HUES48 (cell line): ENCODE results near the gene TMEM191C.
"Not testable (repeated sequence)": the region's sequence is repeated elsewhere in the genome, so short reads cannot be mapped to it uniquely, and the experiment has no call there.

Experiments used
- H3K27ac ChIP-seq: one replicate; pipeline ENCODE4 v1.7.0; 2013; ENCODE audit warnings: low read depth, low read length, inconsistent platforms
- H3K27me3 ChIP-seq: 2 replicates; pipeline ENCODE4 v1.6.1; 2013; ENCODE audit warnings: mild to moderate bottlenecking, low read length; ENCODE audit not compliant: control insufficient read depth, insufficient read depth
- H3K36me3 ChIP-seq: 2 replicates; pipeline ENCODE4 v1.6.1; 2013; ENCODE audit warnings: low read length; ENCODE audit not compliant: control insufficient read depth, insufficient read depth
- H3K4me1 ChIP-seq: 2 replicates; pipeline ENCODE4 v1.6.1; 2013; ENCODE audit warnings: mild to moderate bottlenecking, low read length; ENCODE audit not compliant: control insufficient read depth, insufficient read depth
- H3K4me3 ChIP-seq: 2 replicates; pipeline ENCODE4 v1.5.1; 2013; ENCODE audit warnings: mild to moderate bottlenecking, low read depth, low read length
- H3K9ac ChIP-seq: 2 replicates; pipeline ENCODE4 v1.6.1; 2013; ENCODE audit warnings: mild to moderate bottlenecking, low read depth, low read length, moderate library complexity
- H3K9me3 ChIP-seq: 2 replicates; pipeline ENCODE4 v1.6.1; 2013; ENCODE audit warnings: low read length; ENCODE audit not compliant: control insufficient read depth, insufficient read depth

The TMEM191C gene

DNA sequence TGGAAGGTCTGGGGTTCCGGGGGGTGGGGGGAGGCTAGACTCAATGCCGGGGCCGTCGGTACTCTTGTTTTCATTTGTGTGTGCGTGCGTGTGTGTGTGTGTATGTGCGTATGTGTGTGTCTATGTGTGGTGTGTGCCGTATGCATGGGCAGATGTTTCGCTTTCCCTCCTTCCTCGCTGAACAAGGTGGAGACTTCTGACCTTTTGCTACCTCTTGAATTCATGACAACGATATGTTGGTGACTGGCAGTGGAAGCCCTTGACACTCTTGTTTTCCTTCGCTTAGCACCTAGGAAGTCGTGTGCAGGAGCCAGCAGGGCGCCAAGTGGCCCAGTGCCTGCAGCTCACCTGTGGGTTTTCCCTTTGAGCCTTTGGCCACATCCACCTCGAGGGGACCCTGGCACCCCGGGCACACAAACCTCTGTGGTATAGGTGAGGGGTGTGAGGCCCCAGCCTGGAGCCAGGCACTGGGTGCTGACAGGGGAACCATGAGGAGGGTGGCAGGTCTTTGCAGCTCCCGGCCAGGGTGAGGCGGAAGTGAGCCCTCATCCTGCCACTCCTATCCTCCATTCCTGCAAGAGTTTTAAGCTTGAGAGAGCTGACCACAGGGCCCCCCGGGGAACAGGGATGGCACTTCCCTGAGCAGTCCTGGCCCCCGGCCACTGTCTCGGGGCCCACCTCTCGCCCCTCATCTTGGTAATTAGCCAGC lies 19.3 kb upstream of the TMEM191C start:
- no peaks in the 10 kb centered on the region for H3K27me3 ChIP-seq
- no peaks in the 10 kb centered on the region for H3K9me3 ChIP-seq
- H3K4me3 ChIP-seq, result no peak overlapping the region
- peaks cover 2% of the 10 kb centered on the region; the same call in 1 of the 2 replicates for H3K4me1 ChIP-seq
- no peak overlapping the region for H3K27ac ChIP-seq
- no peak overlapping the region for H3K9ac ChIP-seq
- H3K36me3 ChIP-seq, result peaks cover 21% of the 10 kb centered on the region

DNA sequence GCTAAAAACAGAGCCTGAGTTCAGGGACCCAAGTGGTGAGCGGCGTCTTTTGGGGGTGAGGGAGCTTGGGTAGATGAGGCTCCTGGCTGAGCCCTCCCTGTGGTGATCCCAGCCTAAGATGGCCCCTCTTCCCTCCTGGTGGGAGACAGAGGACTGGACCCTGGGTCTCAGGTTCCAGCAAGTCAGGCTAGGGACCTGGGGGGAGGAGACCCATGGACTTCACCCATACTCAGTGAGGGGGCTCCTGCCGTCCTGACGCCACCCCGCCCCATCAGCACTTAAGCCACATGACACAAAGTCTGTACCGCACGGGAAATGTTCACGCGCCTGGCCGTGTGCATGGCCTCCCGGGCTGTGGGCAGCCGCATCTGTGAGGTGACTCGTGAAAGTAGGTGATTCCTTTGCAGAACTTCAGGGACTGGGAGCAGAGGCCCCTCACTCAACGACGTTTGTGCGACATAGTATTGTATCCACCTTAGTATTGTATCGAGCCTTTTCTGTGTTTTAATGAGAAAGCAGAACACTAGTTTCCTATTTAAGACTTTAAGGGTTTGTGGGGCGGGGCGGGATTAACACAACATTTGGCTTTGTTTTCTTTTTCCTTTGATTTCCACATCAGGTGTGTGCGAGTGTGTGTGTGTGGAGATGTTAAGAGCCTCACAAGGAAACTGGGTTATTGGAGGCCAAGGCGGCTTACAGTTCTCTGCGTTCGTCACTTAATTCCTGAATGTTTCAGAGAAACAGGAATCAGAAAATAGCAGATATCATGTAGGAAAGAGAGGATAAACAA lies 18.4 kb upstream of the TMEM191C start:
- H3K4me3 ChIP-seq, result no peak overlapping the region
- no peak overlapping the region for H3K27ac ChIP-seq
- H3K4me1 ChIP-seq, result no peaks in the 10 kb centered on the region; the same call in 1 of the 2 replicates
- H3K27me3 ChIP-seq, result no peaks in the 10 kb centered on the region
- H3K9ac ChIP-seq, result no peak overlapping the region
- peaks cover 21% of the 10 kb centered on the region for H3K36me3 ChIP-seq
- no peaks in the 10 kb centered on the region for H3K9me3 ChIP-seq

DNA sequence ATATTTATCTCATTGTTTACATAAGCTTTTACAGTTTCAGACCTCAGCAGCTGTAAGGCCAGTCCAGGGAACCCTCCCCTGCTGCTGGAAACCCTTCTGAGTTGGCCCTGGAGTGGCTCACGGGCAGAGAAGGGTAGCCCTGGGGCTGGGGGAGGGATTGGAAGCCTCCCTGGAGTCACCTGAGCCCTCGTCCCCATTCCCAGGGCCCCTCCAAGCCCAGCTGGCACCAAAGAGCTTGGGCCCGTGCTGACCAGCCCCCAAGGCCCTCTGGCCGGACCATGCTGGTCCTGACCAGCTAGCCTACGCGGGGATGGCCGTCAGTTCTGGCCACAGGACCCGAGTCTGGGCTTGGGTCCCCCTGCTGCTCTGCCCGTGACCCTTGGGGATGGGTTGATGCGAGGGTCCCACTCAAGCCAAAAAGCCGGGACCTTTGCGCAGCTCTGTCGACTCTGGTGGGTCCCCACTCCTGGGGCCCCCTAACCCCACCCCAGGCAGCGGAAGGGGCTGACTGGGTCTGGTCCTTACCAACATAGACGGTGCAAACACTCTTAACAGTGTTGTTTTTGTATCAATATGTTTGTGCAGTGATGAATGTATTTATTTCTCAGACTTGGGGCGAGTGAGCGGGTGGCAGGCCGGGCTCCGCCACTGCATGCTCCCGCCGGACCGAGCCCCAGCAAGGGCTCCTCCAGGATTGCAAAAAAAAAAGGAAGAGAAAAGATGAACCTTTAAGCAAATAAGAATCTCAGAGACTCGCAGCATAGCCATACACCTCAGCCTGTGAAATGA lies 17.5 kb upstream of the TMEM191C start:
- Histone ChIP-seq H3K36me3 (peaks cover 21% of the 10 kb centered on the region), H3K9ac (no peak overlapping the region), H3K9me3 (no peaks in the 10 kb centered on the region), H3K4me1 (no peaks in the 10 kb centered on the region; the same call in 1 of the 2 replicates), H3K4me3 (no peak overlapping the region), H3K27me3 (no peaks in the 10 kb centered on the region), H3K27ac (no peak overlapping the region)

DNA sequence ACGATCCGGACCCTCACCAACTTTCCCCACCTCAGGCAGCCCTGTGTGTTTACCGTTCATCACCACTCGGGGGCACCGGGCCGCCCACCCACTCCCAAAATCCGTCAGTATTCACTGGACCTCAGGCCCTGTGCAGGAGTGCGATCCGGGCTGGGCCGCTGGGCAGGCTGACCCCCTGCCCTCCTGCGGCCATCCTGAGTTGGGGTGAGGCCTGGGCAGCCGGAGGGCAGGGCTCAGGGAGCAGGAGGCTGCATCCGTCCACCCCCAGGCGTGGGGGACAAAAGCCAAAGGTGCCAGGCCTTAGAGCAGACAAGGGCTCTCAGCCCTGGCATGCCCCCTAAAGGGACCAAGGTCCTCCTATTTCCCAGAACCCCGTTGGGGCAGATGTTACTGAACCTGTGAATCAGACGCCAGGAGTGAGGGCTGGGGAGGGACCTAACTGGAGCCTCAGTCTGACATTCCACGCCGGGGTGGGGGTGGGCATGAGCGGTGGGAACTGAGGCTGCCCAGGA lies 16.8 kb upstream of the TMEM191C start:
- no peak overlapping the region for H3K4me3 ChIP-seq
- no peaks in the 10 kb centered on the region for H3K9me3 ChIP-seq

DNA sequence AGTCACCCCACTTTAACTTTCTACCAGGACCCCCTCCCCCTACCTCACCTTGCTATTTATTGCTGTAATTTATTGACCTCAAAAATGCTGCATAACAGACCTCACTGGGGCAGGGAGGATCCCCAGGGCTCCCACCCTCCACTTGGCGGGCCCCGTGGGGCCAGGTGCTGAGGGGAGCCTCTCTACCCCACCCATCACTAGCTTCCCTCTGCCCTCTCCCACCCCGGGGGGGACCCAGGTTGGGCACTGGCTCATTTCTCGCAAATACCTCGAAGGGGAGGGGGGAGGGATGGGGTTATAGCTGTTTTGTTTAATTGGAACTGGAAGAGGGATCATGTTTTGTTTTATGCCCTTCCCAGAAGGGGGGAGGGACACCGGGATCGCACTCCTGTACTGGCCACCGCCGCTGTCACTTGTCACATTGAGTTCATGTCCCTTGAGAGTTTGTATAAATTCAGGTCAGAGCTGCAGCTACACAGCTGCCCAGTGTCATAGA lies 16.3 kb upstream of the TMEM191C start:
- Histone ChIP-seq H3K9me3 (no peaks in the 10 kb centered on the region), H3K36me3 (peaks cover 12% of the 10 kb centered on the region), H3K4me3 (no peak overlapping the region), H3K4me1 (peaks cover 5% of the 10 kb centered on the region; the same call in 1 of the 2 replicates), H3K27ac (no peak overlapping the region), H3K9ac (no peak overlapping the region), H3K27me3 (no peaks in the 10 kb centered on the region)

More for the DNA sequence above, 16.8 kb upstream of the TMEM191C start:
- Histone ChIP-seq H3K36me3 (peaks cover 16% of the 10 kb centered on the region), H3K27me3 (no peaks in the 10 kb centered on the region), H3K4me1 (peaks cover under 1% of the 10 kb centered on the region; the same call in 1 of the 2 replicates), H3K9ac (no peak overlapping the region), H3K27ac (no peak overlapping the region)

DNA sequence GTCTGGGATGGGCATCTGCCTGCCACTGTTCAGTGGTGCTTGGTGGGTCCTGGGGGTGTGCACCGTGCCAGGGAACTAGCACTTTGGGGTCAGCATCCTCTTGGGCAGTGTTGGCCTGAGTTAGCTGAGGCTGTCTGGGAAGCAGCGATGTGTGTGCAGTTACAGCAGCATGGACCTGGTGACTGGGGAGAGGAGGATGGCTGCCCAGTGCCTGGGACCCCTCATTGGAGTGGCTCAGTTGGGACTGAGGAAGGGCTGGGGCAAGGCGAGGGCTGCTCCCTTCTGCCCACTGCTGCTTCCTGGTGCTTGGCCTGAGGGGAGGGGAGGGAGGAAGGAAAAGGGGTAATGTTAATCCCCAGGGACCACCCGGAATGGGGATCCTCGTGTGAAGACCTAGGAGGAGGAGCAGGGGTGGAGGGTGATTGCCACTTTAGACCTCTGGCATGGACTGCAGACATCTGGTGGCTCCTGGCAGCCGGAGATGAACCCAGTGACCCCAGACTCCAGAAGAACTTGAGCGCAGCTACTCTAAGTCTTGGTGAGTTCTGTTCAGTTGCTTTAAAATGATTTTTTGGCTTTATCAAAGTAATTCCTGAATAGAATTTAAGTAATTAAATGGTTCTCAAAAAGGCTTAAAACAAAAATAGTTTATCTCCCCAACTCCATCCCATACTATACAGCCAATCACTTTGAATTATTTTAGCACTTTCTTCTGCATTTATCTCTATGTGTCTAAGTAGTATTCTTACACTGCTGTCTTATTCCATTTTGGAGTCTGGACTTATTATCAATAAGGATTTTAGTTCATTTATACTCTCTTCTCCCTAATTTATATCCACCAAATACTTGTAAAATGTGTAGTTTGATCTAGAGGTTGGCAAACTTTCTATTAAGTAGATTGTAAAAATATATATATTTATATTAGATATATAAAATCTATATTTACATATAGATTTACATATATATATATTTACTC lies 15.4 kb upstream of the TMEM191C start:
- Histone ChIP-seq H3K4me3 (no peak overlapping the region), H3K4me1 (peaks cover 5% of the 10 kb centered on the region; the same call in 1 of the 2 replicates), H3K27me3 (no peaks in the 10 kb centered on the region), H3K36me3 (peaks cover 3% of the 10 kb centered on the region; the same call in 1 of the 2 replicates), H3K27ac (no peak overlapping the region), H3K9ac (no peak overlapping the region), H3K9me3 (no peaks in the 10 kb centered on the region)

DNA sequence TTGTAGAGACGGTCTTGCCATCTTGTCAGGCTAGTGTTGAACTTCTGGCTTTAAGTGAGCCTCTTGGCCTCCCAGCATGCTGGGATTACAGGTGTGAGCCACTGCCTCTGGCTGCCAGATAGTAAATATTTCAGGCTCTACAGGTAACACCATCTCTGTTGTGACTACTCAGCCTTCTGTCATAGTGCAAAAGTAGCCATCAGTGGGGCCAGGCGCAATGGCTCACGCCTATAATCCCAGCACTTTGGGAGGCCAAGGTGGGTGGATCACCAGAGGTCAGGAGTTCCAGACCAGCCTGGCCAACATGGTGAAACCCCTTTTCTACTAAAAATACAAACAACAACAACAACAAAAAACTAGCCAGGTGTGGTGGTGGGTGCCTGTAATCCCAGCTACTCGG lies 14.5 kb upstream of the TMEM191C start:
- not testable (repeated sequence) for H3K36me3 ChIP-seq, H3K4me1 ChIP-seq, H3K9me3 ChIP-seq, H3K9ac ChIP-seq, H3K4me3 ChIP-seq, H3K27me3 ChIP-seq, H3K27ac ChIP-seq

DNA sequence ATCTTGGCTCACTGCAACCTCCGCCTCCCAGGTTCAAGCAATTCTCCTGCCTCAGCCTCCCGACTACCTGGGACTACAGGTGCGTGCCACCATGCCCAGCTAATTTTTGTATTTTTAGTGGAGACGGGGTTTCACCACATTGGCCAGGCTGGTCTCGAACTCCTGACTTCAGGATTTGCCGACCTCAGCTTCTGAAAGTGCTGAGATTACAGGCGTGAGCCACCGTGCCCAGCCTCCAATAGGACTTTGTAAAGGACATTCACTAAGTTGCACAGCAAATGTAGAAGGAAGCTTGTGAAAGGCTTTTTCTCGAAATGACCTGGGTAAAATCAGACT lies 12.2 kb upstream of the TMEM191C start:
- not testable (repeated sequence) for H3K9me3 ChIP-seq, H3K36me3 ChIP-seq, H3K4me3 ChIP-seq, H3K27ac ChIP-seq, H3K27me3 ChIP-seq, H3K4me1 ChIP-seq, H3K9ac ChIP-seq

DNA sequence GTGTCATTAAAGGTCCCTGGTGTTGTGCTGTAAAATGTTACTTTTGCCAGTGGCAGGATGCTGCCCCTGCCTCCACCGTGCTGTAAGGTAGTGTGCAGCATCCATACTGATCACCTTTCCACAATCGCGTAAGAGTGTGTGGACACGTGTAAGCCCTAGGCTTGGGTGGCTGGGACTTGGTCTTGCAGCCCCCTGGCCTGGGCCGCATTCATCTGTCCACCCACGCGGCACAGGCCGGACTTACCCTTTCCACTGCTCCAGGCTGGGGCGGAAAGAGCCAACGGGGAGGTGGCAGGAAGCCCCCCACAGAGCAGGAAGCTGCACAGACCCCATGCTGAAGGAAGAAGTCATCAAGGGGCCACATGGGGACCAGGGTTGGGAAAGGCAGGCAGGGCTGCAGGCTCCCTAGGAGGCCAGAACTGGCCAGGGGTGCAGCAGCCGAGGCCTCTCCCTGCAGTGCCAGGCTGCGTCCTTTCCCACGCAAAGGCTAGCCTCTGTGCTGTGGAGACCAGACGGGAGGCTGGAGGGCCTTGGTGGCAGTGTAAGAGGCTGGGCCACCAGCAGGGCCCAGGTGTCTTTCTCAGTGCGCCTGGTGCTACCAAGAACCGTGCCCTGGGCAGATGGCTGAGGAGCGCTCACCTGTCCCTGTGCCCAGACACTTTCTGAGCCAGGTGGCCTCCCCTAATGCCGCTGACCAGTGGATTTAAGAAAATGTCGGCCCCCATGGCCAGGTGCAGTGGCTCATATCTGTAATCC lies 11.7 kb upstream of the TMEM191C start:
- Histone ChIP-seq H3K9me3 (no peaks in the 10 kb centered on the region), H3K9ac (no peak overlapping the region), H3K27me3 (no peaks in the 10 kb centered on the region), H3K36me3 (no peaks in the 10 kb centered on the region), H3K4me3 (no peak overlapping the region), H3K4me1 (peaks cover 5% of the 10 kb centered on the region; the same call in 1 of the 2 replicates), H3K27ac (no peak overlapping the region)
